ENCODE measurements around the gene DYRK4. TPM values are rescaled to one million over a fixed set of nuclear protein-coding genes. Genes with fewer than 3 reads are reported as not detected.

Gene DYRK4
- total and polyA plus RNA-seq, 2 of the 13 experiments (the other 11 are each of a cell fraction or from before 2014, with no cell fraction given), result 29.4 to 40.2 TPM

GRCh38 chr12:4648501-4649357, 86.7 kb downstream of the DYRK4 start, which contains the start of the genes AKAP3 and NDUFA9:
AKAP3 (minus strand) TSS chr12:4649051; CDS start chr12:4638196, 10,855 bp downstream.
NDUFA9 (plus strand) TSS chr12:4649114; CDS start chr12:4649127, 13 bp downstream.
- Histone ChIP-seq H3K4me3 (replicated peaks in 1 of 3; ENCODE audit: insufficient read depth in 1 of 3, low read depth in 2 of 3, low read length in 3 of 3) (peak within 1 kb of the TSS; percentile 83 to 97 (median 87)), H3K79me2 (ENCODE audit: insufficient read depth, low read length) (peaks cover 46% of the 10 kb centered on the region), H3K9me3 (ENCODE audit: low read length) (no peaks in the 10 kb centered on the region), H3K27ac (ENCODE audit: extremely low read length, insufficient read depth, low read length) (peak within 1 kb of the TSS; percentile 67), H3K27me3 (ENCODE audit: control insufficient read depth in 1 of 2, insufficient read depth in 2 of 2, low read length in 2 of 2) (no peaks in the 10 kb centered on the region; a peak in 2 of 5 replicates), H2AFZ (ENCODE audit: low read length) (peak within 1 kb of the TSS; percentile 99), H3K9ac (ENCODE audit: insufficient read depth, low read depth, low read length) (peak within 1 kb of the TSS; percentile 94), H4K20me1 (ENCODE audit: insufficient read depth, low read length) (no peaks in the 10 kb centered on the region), H3K4me1 (ENCODE audit: insufficient read depth, low read length) (peaks cover 39% of the 10 kb centered on the region), H3K36me3 (replicated peaks in 1 of 2; ENCODE audit: control insufficient read depth in 1 of 2, insufficient read depth in 2 of 2, low read length in 2 of 2) (no peaks in the 10 kb centered on the region; a peak in 1 of 5 replicates), H3K4me2 (ENCODE audit: low read depth, low read length) (peak within 1 kb of the TSS; percentile 79)
- POLR2A ChIA-PET, result interaction anchor here (0.8 to 0.9 kb wide), 4 partner anchors 10 to 637 kb away, joined by 3 to 4 read pairs (median 4); no protein-coding TSS in a partner anchor
- intact Hi-C loops (cut with micrococcal nuclease; ENCODE audit: unreplicated experiment), result loop anchor here (2.0 kb wide), 2 partner anchors 44 to 70 kb away; no protein-coding TSS in a partner anchor
- CTCF ChIA-PET (ENCODE audit: low intra/inter-chr PET ratio, low total read pairs), result no interaction called here
- TSS peak; percentile 95 for BruUV-seq (replicated peaks)
- in situ Hi-C loops (cut with HindIII; ENCODE audit: extremely low pct_ligation_motif_present, low pct_unique_long_range_greater_than_20kb), result no loop called here
- DNase-seq (ENCODE audit: low spot score), result peak; percentile 72
- peak; percentile 89 for FAIRE-seq
- WGBS (ENCODE audit: low lambda C conversion rate), result 2% methylated on average over 39 of the region's 39 CpGs
- peak; percentile 99 for ATAC-seq
- TF ChIP-seq ZNF10 (CRISPR knock-in tag; IDR thresholded peaks at IDR 0.05; ENCODE audit: borderline replicate concordance, low read depth) (no peak), ATF1 (CRISPR knock-in tag; IDR thresholded peaks at IDR 0.05) (no peak), UBTF (CRISPR knock-in tag; IDR thresholded peaks at IDR 0.05) (peak; percentile 18; the same call in 1 of the 2 replicates), GPBP1L1 (CRISPR knock-in tag; IDR thresholded peaks at IDR 0.05) (no peak), ZNF207 (IDR thresholded peaks at IDR 0.05; ENCODE audit: borderline replicate concordance) (no peak), FOXJ3 (CRISPR knock-in tag; IDR thresholded peaks at IDR 0.05; ENCODE audit: borderline replicate concordance) (no peak), FOXO1 (CRISPR knock-in tag; IDR thresholded peaks at IDR 0.05) (no peak), ZKSCAN5 (CRISPR knock-in tag; IDR thresholded peaks at IDR 0.05) (no peak), BCL3 (CRISPR knock-in tag; IDR thresholded peaks at IDR 0.05) (no peak), HOMEZ (CRISPR knock-in tag; IDR thresholded peaks at IDR 0.05; ENCODE audit: low read depth) (peak; percentile 55; the same call in 1 of the 2 replicates), STAT6 (CRISPR knock-in tag; IDR thresholded peaks at IDR 0.05; ENCODE audit: borderline replicate concordance) (no peak; the same call in 1 of the 2 replicates), MTA3 (CRISPR knock-in tag; IDR thresholded peaks at IDR 0.05) (no peak), ZKSCAN8 (CRISPR knock-in tag; IDR thresholded peaks at IDR 0.05; ENCODE audit: borderline replicate concordance) (0 out of 2 replicates have a peak, but pooled peaks have one; percentile 42)
